ENCODE results near the gene PMEL. TPM values are rescaled to one million over a fixed set of nuclear protein-coding genes. Genes with fewer than 3 reads are reported as not detected.

PMEL gene
- total RNA-seq, 6 experiments from 2014 or later = 0.47 to 1.3 (median 0.59) TPM

DNA sequence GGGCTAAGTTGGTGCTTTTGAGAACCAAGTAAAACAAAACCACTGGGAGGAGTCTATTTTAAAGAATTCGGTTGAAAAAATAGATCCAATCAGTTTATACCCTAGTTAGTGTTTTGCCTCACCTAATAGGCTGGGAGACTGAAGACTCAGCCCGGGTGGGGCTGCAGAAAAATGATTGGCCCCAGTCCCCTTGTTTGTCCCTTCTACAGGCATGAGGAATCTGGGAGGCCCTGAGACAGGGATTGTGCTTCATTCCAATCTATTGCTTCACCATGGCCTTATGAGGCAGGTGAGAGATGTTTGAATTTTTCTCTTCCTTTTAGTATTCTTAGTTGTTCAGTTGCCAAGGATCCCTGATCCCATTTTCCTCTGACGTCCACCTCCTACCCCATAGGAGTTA is 6.2 kb upstream of the PMEL start:
- peaks cover 21% of the 10 kb centered on the region for H3K36me3 Mint-ChIP-seq (ENCODE audit: low read depth)
- H3K27ac Mint-ChIP-seq = no peak overlapping the region
- H3K4me1 Mint-ChIP-seq (ENCODE audit: low read depth) = peaks cover 35% of the 10 kb centered on the region
- TF ChIP-seq CTCF (IDR thresholded peaks at IDR 0.05) = no peak
- no peaks in the 10 kb centered on the region for H3K9me3 Mint-ChIP-seq
- H3K4me3 Mint-ChIP-seq = peak overlapping the region; percentile 61; the same call in 1 of the 2 replicates
- H3K27me3 Mint-ChIP-seq (ENCODE audit: insufficient read depth) = no peaks in the 10 kb centered on the region; the same call in 1 of the 2 replicates
- peak; percentile 65 for DNase-seq

DNA sequence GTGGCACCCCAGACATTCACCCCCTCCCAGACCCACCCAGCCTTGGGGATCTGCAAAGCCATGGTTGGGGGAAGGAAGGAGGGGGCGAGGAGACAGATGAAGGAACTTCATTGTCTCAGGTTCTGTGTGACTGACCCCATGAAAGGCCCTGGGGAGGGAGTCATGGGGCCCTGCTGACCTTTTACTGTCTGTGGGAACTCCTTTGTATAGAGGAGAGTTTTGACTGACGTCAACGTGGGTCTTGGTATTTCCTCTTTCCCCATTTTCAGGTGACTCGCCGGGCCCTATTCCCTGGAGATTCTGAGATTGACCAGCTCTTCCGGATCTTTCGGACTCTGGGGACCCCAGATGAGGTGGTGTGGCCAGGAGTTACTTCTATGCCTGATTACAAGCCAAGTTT is 4.9 kb upstream of the PMEL start:
- DNase-seq = no peak
- no peaks in the 10 kb centered on the region for H3K9me3 Mint-ChIP-seq
- H3K4me3 Mint-ChIP-seq = peak overlapping the region; percentile 7; the same call in 1 of the 2 replicates
- peaks cover 21% of the 10 kb centered on the region for H3K36me3 Mint-ChIP-seq (ENCODE audit: low read depth)
- no peak overlapping the region; the same call in 1 of the 2 replicates for H3K27ac Mint-ChIP-seq
- TF ChIP-seq CTCF (IDR thresholded peaks at IDR 0.05) = no peak
- no peaks in the 10 kb centered on the region; the same call in 1 of the 2 replicates for H3K27me3 Mint-ChIP-seq (ENCODE audit: insufficient read depth)
- H3K4me1 Mint-ChIP-seq (ENCODE audit: low read depth) = peaks cover 37% of the 10 kb centered on the region

- H3K27ac Mint-ChIP-seq = no peak overlapping the region
- no peak for DNase-seq
- peaks cover 41% of the 10 kb centered on the region for H3K4me1 Mint-ChIP-seq (ENCODE audit: low read depth)
- no peak for TF ChIP-seq CTCF (IDR thresholded peaks at IDR 0.05)
- peaks cover 17% of the 10 kb centered on the region for H3K36me3 Mint-ChIP-seq (ENCODE audit: low read depth)
- no peak overlapping the region for H3K4me3 Mint-ChIP-seq
- no peaks in the 10 kb centered on the region; the same call in 1 of the 2 replicates for H3K27me3 Mint-ChIP-seq (ENCODE audit: insufficient read depth)
- H3K9me3 Mint-ChIP-seq = no peaks in the 10 kb centered on the region
Measured at GRCh38 chr12:55969356-55969755, 3.5 kb upstream of the PMEL start.

- peaks cover 13% of the 10 kb centered on the region for H3K36me3 Mint-ChIP-seq (ENCODE audit: low read depth)
- TF ChIP-seq CTCF (IDR thresholded peaks at IDR 0.05) = no peak
- H3K27me3 Mint-ChIP-seq (ENCODE audit: insufficient read depth) = no peaks in the 10 kb centered on the region; the same call in 1 of the 2 replicates
- H3K4me3 Mint-ChIP-seq = peak within 1 kb of the TSS; percentile 97
- H3K27ac Mint-ChIP-seq = peak within 1 kb of the TSS; percentile 91
- H3K4me1 Mint-ChIP-seq (ENCODE audit: low read depth) = peaks cover 41% of the 10 kb centered on the region
- no peaks in the 10 kb centered on the region for H3K9me3 Mint-ChIP-seq
- DNase-seq = peak; percentile 60
Measured at GRCh38 chr12:55966408-55967281, 803 bp upstream of the PMEL start, which contains the start of gene CDK2. TSS of gene CDK2 (plus strand) at chr12:55966830. CDS start at chr12:55967009, 179 bp downstream.

- Mint-ChIP-seq H3K4me3 (no peak overlapping the region), H3K27ac (no peak overlapping the region), H3K4me1 (ENCODE audit: low read depth) (peaks cover 41% of the 10 kb centered on the region), H3K9me3 (no peaks in the 10 kb centered on the region), H3K36me3 (ENCODE audit: low read depth) (peaks cover under 1% of the 10 kb centered on the region; the same call in 1 of the 2 replicates), H3K27me3 (ENCODE audit: insufficient read depth) (no peaks in the 10 kb centered on the region; the same call in none of the 2 replicates)
- no peak for TF ChIP-seq CTCF (IDR thresholded peaks at IDR 0.05)
- no peak for DNase-seq
Measured at GRCh38 chr12:55965240-55965639, 602 bp downstream of the PMEL start.
